ENCODE data around the gene DNPH1. TPM values are rescaled to one million over a fixed set of nuclear protein-coding genes. Genes with fewer than 3 reads are reported as not detected.

Gene DNPH1
- total and polyA plus RNA-seq, 4 donors: 32.0 to 135 (median 84.5) TPM

GRCh38 chr6:43242908-43243663 lies 13.8 kb upstream of the DNPH1 start, which contains the start of gene TTBK1:
Gene TTBK1, plus strand, starts transcription at chr6:43243481. Its CDS starts 3,180 bp downstream, at chr6:43246661.
- no peak for DNase-seq
- no peak for ATAC-seq (ENCODE audit: insufficient read depth, low FRiP score)

GRCh38 chr6:43241446-43241845 lies 12.2 kb upstream of the DNPH1 start:
- Histone ChIP-seq H3K36me3 (ENCODE audit: control insufficient read depth in 4 of 4, insufficient read depth in 4 of 4, low read length in 4 of 4) (no peaks in the 10 kb centered on the region), H3K9me3 (ENCODE audit: control insufficient read depth in 4 of 4, insufficient read depth in 3 of 4, low read length in 3 of 4) (no peaks in the 10 kb centered on the region), H3K27ac (ENCODE audit: low read depth in 1 of 2, low read length in 1 of 2) (no peak overlapping the region), H3K4me3 (no peak overlapping the region), H3K9ac (ENCODE audit: insufficient read depth in 1 of 2, low read length in 2 of 2) (no peak overlapping the region), H3K4me1 (ENCODE audit: control insufficient read depth in 5 of 5, insufficient read depth in 5 of 5, low read length in 5 of 5) (no peaks in the 10 kb centered on the region), H3K27me3 (ENCODE audit: control insufficient read depth in 3 of 3, insufficient read depth in 3 of 3, low read length in 2 of 3) (peaks cover 0 to 52% (median 49%) of the 10 kb centered on the region in 3 donors)
- ATAC-seq (ENCODE audit: insufficient read depth, low FRiP score) (no peak), DNase-seq (no peak)
- no peak for TF ChIP-seq CTCF (IDR thresholded peaks at IDR 0.05; ENCODE audit: control extremely low read depth, extremely low read depth)
- 95 to 98% methylated on average over 2 of the region's 2 CpGs for WGBS, 2 donors

More at GRCh38 chr6:43242908-43243663, 13.8 kb upstream of the DNPH1 start, which contains the start of gene TTBK1:
- Histone ChIP-seq H3K9ac (ENCODE audit: insufficient read depth in 1 of 2, low read length in 2 of 2) (no peak within 1 kb of the TSS), H3K4me1 (ENCODE audit: control insufficient read depth in 5 of 5, insufficient read depth in 5 of 5, low read length in 5 of 5) (peaks cover 0 to 14% (median 2%) of the 10 kb centered on the region in 5 donors), H3K4me3 (no peak within 1 kb of the TSS), H3K27ac (ENCODE audit: low read depth in 1 of 2, low read length in 1 of 2) (no peak within 1 kb of the TSS), H3K27me3 (ENCODE audit: control insufficient read depth in 3 of 3, insufficient read depth in 3 of 3, low read length in 2 of 3) (peaks cover 0 to 63% (median 49%) of the 10 kb centered on the region in 3 donors), H3K36me3 (ENCODE audit: control insufficient read depth in 4 of 4, insufficient read depth in 4 of 4, low read length in 4 of 4) (no peaks in the 10 kb centered on the region), H3K9me3 (ENCODE audit: control insufficient read depth in 4 of 4, insufficient read depth in 3 of 4, low read length in 3 of 4) (no peaks in the 10 kb centered on the region)
- 10 to 22% methylated on average over 22 to 47 of the region's 47 CpGs for WGBS, 2 donors
- no peak for TF ChIP-seq CTCF (IDR thresholded peaks at IDR 0.05; ENCODE audit: control extremely low read depth, extremely low read depth)

GRCh38 chr6:43240950-43241349 lies 11.7 kb upstream of the DNPH1 start:
- TF ChIP-seq CTCF (IDR thresholded peaks at IDR 0.05; ENCODE audit: control extremely low read depth, extremely low read depth): no peak
- WGBS, 2 donors: 65 to 86% methylated on average over 1 of the region's 1 CpG
- ATAC-seq (ENCODE audit: insufficient read depth, low FRiP score): no peak

More at GRCh38 chr6:43240950-43241349, 11.7 kb upstream of the DNPH1 start:
- no peak overlapping the region for H3K4me3 ChIP-seq
- H3K4me1 ChIP-seq (ENCODE audit: control insufficient read depth in 5 of 5, insufficient read depth in 5 of 5, low read length in 5 of 5): no peaks in the 10 kb centered on the region
- H3K9ac ChIP-seq (ENCODE audit: insufficient read depth in 1 of 2, low read length in 2 of 2): no peak overlapping the region
- peaks cover 0 to 52% (median 50%) of the 10 kb centered on the region in 3 donors for H3K27me3 ChIP-seq (ENCODE audit: control insufficient read depth in 3 of 3, insufficient read depth in 3 of 3, low read length in 2 of 3)
- no peaks in the 10 kb centered on the region for H3K36me3 ChIP-seq (ENCODE audit: control insufficient read depth in 4 of 4, insufficient read depth in 4 of 4, low read length in 4 of 4)
- DNase-seq: no peak
- no peak overlapping the region for H3K27ac ChIP-seq (ENCODE audit: low read depth in 1 of 2, low read length in 1 of 2)
- H3K9me3 ChIP-seq (ENCODE audit: control insufficient read depth in 4 of 4, insufficient read depth in 3 of 4, low read length in 3 of 4): no peaks in the 10 kb centered on the region
